ENCODE data around the gene ZNF385D.

The ZNF385D gene

DNA sequence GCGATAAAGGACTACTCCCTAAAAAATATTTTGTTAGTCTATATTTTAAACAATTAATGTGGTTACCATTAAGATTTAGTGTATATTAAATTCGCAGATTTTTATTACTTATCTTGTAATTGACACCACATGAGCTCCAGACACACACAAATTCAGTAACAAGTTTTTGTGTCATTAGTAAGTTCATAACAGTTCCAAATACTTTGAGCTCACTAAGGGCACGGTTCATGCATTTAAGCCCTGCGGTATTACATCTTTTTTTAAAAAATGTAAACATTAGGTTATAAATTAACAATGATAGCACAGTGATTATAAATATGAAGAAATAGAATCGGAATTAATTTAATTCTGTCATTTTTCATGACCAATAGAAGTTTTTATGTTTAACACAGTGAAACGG, 317.3 kb downstream of the ZNF385D start:
- no peak for TF ChIP-seq OSR1 (CRISPR knock-in tag; IDR thresholded peaks at IDR 0.05)
- TF ChIP-seq CSRNP3 (CRISPR knock-in tag; IDR thresholded peaks at IDR 0.05), result no peak
- no peak for TF ChIP-seq PPARA (CRISPR knock-in tag; IDR thresholded peaks at IDR 0.05; ENCODE audit: borderline replicate concordance)
- no peak for TF ChIP-seq CSDC2 (CRISPR knock-in tag; IDR thresholded peaks at IDR 0.05)
- TF ChIP-seq, protein P1, sequence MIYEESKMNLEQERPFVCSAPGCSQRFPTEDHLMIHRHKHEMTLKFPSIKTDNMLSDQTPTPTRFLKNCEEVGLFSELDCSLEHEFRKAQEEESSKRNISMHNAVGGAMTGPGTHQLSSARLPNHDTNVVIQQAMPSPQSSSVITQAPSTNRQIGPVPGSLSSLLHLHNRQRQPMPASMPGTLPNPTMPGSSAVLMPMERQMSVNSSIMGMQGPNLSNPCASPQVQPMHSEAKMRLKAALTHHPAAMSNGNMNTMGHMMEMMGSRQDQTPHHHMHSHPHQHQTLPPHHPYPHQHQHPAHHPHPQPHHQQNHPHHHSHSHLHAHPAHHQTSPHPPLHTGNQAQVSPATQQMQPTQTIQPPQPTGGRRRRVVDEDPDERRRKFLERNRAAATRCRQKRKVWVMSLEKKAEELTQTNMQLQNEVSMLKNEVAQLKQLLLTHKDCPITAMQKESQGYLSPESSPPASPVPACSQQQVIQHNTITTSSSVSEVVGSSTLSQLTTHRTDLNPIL (CRISPR knock-in tag; IDR thresholded peaks at IDR 0.05; ENCODE audit: low read depth), result no peak
- TF ChIP-seq TOX (CRISPR knock-in tag; IDR thresholded peaks at IDR 0.05; ENCODE audit: borderline replicate concordance), result no peak
- TF ChIP-seq ZFP30 (CRISPR knock-in tag; IDR thresholded peaks at IDR 0.05), result no peak
- ATAC-seq, result no peak

- ATAC-seq, result no peak
- TF ChIP-seq, protein P2, sequence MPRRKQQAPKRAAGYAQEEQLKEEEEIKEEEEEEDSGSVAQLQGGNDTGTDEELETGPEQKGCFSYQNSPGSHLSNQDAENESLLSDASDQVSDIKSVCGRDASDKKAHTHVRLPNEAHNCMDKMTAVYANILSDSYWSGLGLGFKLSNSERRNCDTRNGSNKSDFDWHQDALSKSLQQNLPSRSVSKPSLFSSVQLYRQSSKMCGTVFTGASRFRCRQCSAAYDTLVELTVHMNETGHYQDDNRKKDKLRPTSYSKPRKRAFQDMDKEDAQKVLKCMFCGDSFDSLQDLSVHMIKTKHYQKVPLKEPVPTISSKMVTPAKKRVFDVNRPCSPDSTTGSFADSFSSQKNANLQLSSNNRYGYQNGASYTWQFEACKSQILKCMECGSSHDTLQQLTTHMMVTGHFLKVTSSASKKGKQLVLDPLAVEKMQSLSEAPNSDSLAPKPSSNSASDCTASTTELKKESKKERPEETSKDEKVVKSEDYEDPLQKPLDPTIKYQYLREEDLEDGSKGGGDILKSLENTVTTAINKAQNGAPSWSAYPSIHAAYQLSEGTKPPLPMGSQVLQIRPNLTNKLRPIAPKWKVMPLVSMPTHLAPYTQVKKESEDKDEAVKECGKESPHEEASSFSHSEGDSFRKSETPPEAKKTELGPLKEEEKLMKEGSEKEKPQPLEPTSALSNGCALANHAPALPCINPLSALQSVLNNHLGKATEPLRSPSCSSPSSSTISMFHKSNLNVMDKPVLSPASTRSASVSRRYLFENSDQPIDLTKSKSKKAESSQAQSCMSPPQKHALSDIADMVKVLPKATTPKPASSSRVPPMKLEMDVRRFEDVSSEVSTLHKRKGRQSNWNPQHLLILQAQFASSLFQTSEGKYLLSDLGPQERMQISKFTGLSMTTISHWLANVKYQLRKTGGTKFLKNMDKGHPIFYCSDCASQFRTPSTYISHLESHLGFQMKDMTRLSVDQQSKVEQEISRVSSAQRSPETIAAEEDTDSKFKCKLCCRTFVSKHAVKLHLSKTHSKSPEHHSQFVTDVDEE (CRISPR knock-in tag; IDR thresholded peaks at IDR 0.05), result no peak
These were observed 324.1 kb downstream of the ZNF385D start for GRCh38 chr3:21426920-21427319.

- TF ChIP-seq ZFP30 (CRISPR knock-in tag; IDR thresholded peaks at IDR 0.05) (no peak), CSRNP3 (CRISPR knock-in tag; IDR thresholded peaks at IDR 0.05) (no peak), ZNF565 (CRISPR knock-in tag; conservative IDR thresholded peaks at IDR 0.05; ENCODE audit: low read depth) (no peak), PPARA (CRISPR knock-in tag; IDR thresholded peaks at IDR 0.05; ENCODE audit: borderline replicate concordance) (no peak), ZC3H10 (CRISPR knock-in tag; IDR thresholded peaks at IDR 0.05) (no peak), SNAI2 (CRISPR knock-in tag; IDR thresholded peaks at IDR 0.05) (no peak), RARB (CRISPR knock-in tag; IDR thresholded peaks at IDR 0.05) (no peak)
- TF ChIP-seq, protein P2 (CRISPR knock-in tag; IDR thresholded peaks at IDR 0.05), result no peak
- no peak for ATAC-seq
These were observed 325.3 kb downstream of the ZNF385D start for GRCh38 chr3:21425715-21426114.

DNA sequence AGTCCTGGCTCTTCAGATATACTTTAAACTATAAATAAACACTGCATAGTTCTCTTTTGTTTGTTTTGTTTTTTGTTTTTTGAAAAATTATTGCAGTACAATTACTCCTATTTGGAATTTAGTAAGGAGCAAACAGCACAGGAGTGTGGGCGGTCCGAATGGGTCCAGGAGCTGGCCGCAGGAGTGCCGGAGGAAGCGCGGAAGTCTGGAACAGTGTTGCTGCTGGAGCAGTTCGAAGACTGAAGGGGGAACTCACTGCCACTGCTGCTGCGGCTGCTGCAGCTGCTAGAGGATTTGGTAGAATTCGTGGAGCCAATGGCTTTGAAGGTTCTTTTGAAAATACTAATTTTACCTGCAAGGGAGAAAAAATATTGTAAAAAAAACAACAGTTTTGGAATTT, 329.9 kb downstream of the ZNF385D start:
- TF ChIP-seq RARB (CRISPR knock-in tag; IDR thresholded peaks at IDR 0.05) (no peak), OSR1 (CRISPR knock-in tag; IDR thresholded peaks at IDR 0.05) (no peak), ZFP30 (CRISPR knock-in tag; IDR thresholded peaks at IDR 0.05) (no peak), ZNF8 (CRISPR knock-in tag; IDR thresholded peaks at IDR 0.05) (no peak), CSRNP3 (CRISPR knock-in tag; IDR thresholded peaks at IDR 0.05) (no peak), TCF4 (CRISPR knock-in tag; IDR thresholded peaks at IDR 0.05; ENCODE audit: borderline replicate concordance) (no peak), ZC3H10 (CRISPR knock-in tag; IDR thresholded peaks at IDR 0.05) (no peak), ARNTL (CRISPR knock-in tag; IDR thresholded peaks at IDR 0.05; ENCODE audit: borderline replicate concordance, low read depth) (no peak), POU6F1 (CRISPR knock-in tag; IDR thresholded peaks at IDR 0.05; ENCODE audit: borderline replicate concordance, low read depth) (no peak), GLIS3 (CRISPR knock-in tag; IDR thresholded peaks at IDR 0.05) (no peak)
- TF ChIP-seq, protein P3, sequence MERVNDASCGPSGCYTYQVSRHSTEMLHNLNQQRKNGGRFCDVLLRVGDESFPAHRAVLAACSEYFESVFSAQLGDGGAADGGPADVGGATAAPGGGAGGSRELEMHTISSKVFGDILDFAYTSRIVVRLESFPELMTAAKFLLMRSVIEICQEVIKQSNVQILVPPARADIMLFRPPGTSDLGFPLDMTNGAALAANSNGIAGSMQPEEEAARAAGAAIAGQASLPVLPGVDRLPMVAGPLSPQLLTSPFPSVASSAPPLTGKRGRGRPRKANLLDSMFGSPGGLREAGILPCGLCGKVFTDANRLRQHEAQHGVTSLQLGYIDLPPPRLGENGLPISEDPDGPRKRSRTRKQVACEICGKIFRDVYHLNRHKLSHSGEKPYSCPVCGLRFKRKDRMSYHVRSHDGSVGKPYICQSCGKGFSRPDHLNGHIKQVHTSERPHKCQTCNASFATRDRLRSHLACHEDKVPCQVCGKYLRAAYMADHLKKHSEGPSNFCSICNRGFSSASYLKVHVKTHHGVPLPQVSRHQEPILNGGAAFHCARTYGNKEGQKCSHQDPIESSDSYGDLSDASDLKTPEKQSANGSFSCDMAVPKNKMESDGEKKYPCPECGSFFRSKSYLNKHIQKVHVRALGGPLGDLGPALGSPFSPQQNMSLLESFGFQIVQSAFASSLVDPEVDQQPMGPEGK (CRISPR knock-in tag; IDR thresholded peaks at IDR 0.05; ENCODE audit: borderline replicate concordance), result no peak
- ATAC-seq, result no peak

Measured in SK-N-SH treated with all-trans-retinoic acid at 6 μM for 48 hours (cell line).